ENCODE data around the gene CPED1.

- TF ChIP-seq ZZZ3 (IDR thresholded peaks at IDR 0.05; ENCODE audit: control insufficient read depth, insufficient read length, low read depth), result no peak
- TF ChIP-seq NR2C2 (IDR thresholded peaks at IDR 0.05; ENCODE audit: borderline replicate concordance, control insufficient read depth, insufficient read length, low read depth), result no peak
- TF ChIP-seq CTCF (IDR thresholded peaks at IDR 0.05 in 2 of 3, conservative IDR thresholded peaks at IDR 0.05 in 1 of 3; ENCODE audit: control insufficient read depth in 2 of 3, extremely low read depth in 1 of 3, insufficient read depth in 1 of 3, low read depth in 3 of 3, low read length in 3 of 3), result no peak
- TF ChIP-seq JUNB (IDR thresholded peaks at IDR 0.05), result no peak
- no peak for TF ChIP-seq BACH1 (IDR thresholded peaks at IDR 0.05; ENCODE audit: borderline replicate concordance)
- TF ChIP-seq EZH2 (IDR thresholded peaks at IDR 0.05; ENCODE audit: borderline replicate concordance, control insufficient read depth, low read depth, low read length), result no peak
- no peak for TF ChIP-seq MAX (IDR thresholded peaks at IDR 0.05; ENCODE audit: low read depth, low read length)
- no peak for TF ChIP-seq EP300 (IDR thresholded peaks at IDR 0.05; ENCODE audit: borderline replicate concordance in 1 of 2, control insufficient read depth in 1 of 2, low read depth in 2 of 2, low read length in 2 of 2)
- no peak for TF ChIP-seq BCLAF1 (IDR thresholded peaks at IDR 0.05)
- no peak for TF ChIP-seq RBBP5 (conservative IDR thresholded peaks at IDR 0.05)
- TF ChIP-seq CREB1 (IDR thresholded peaks at IDR 0.05; ENCODE audit: low read depth), result no peak
Measured at GRCh38 chr7:120992965-120993494, 4.5 kb downstream of the CPED1 start.
